GM12878 (cell line): ENCODE results near the gene CLCNKA.

Source experiments
- CEBPZ ChIP-seq: fragments of 150-350 bp; IDR thresholded peaks from 2 replicates; pipeline ENCODE4 v1.6.1; 2016; ENCODE audit warnings: low read depth, low read length
- MAX ChIP-seq: IDR thresholded peaks from 2 replicates; pipeline ENCODE4 v1.6.1; 2012; ENCODE audit warnings: low read depth, low read length, improper control_type of control experiment
- TF ChIP-seq, protein P1 (sequence below): IDR thresholded peaks from 2 replicates; pipeline ENCODE4 v1.6.1; 2011; ENCODE audit warnings: low read depth, mild to moderate bottlenecking, low read length, moderate library complexity, borderline replicate concordance; ENCODE audit errors: extremely low read depth

DNA sequence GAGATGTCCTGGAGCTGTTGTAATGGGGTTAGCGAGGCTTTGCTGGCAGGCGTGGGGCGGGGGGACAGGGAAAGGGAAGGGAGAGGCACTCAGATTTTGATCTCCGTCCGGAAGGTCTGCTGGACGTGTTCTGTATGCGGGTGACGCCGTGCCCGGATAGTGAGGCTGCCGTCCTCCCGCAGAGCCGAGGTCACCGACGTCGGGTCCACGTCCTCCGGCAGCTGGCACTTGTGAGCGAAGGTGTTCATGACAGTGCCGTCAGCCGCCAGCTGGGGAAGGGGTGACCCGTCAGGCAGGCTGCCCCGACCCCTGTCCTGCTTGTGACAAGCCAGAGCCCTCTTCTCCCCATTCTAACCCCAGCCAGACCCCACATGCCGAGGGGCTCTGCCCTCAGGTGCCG, 6.3 kb upstream of the CLCNKA start:
- TF ChIP-seq, protein P1, sequence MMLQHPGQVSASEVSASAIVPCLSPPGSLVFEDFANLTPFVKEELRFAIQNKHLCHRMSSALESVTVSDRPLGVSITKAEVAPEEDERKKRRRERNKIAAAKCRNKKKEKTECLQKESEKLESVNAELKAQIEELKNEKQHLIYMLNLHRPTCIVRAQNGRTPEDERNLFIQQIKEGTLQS, result no peak
- no peak for TF ChIP-seq CEBPZ
- TF ChIP-seq MAX, result no peak
